Mucosa of descending colon (tissue), 3 donors: Measurements from ENCODE around the gene ERBB4. TPM values are rescaled to one million over a fixed set of nuclear protein-coding genes. Genes with fewer than 3 reads are reported as not detected.

Source experiments
- ATAC-seq: fragments of 200-7000 bp; cut with Tn5 transposase; one replicate; pipeline ENCODE4 v1.9.1; 2020; ENCODE audit warnings: mild to moderate bottlenecking, moderate library complexity
- DNase-seq, 3 donors: peaks; one replicate each; pipeline ENCODE4 v3.0.0-alpha.2; 2020
- H3K36me3 ChIP-seq: fragments of 200-600 bp; one replicate; pipeline ENCODE4 v1.8.0; 2021; ENCODE audit warnings: low read depth, mild to moderate bottlenecking
- H3K4me1 ChIP-seq: fragments of 200-600 bp; one replicate; pipeline ENCODE4 v1.8.0; 2021; ENCODE audit warnings: low read depth, mild to moderate bottlenecking
- H3K4me3 ChIP-seq: fragments of 200-600 bp; one replicate; pipeline ENCODE4 v1.8.0; 2021; ENCODE audit warnings: mild to moderate bottlenecking
- H3K9me3 ChIP-seq: fragments of 200-600 bp; one replicate; pipeline ENCODE4 v1.8.0; 2021; ENCODE audit warnings: mild to moderate bottlenecking
- intact Hi-C, 2 donors: fragments of 100-400 bp; cut with DNase I in 1 of 2; cut with micrococcal nuclease in 1 of 2; formaldehyde crosslinking; loops; one replicate each; pipeline versions ENCODE4 v1.11.0 to v1.11.1; 2022; cut with DNase I, micrococcal nuclease
- microRNA-seq: library from miRNA; unstranded; fragments of <30 nt; microRNA quantifications from one replicate; pipeline ENCODE4, GENCODE V29; 2019
- total RNA-seq, 3 donors: library from RNA; stranded (reverse); fragmentation: NEBNext Ultra II Directional in 2 of 3; extraction: Animal tissue kit (Norgen Biotek cat#: 25700) in 2 of 3; gene quantifications; one replicate each; pipeline versions ENCODE4 v1.2.1 to v1.2.4, GENCODE V29; 2021 to 2023
- TF ChIP-seq, protein P1 (sequence below): fragments of 200-600 bp; IDR thresholded peaks from one replicate; pipeline ENCODE4 v1.8.0; 2022; ENCODE audit warnings: antibody characterized with exemption, mild to moderate bottlenecking
- donor health status: DM: no; HTN: no; CAD: no; lungs with moderate emphysema.
- donor health status: DM: no; HTN: no; CAD: no.
- donor health status: DM: no; HTN: yes; CAD: no.

ERBB4 gene
- total RNA-seq, 3 donors from 2014 or later = 0.05 to 0.25 TPM; not detected in 1

GRCh38 chr2:211329882-211330281, 1208.7 kb downstream of the ERBB4 start:
- intact Hi-C loops = no loop called here
- H3K36me3 ChIP-seq = no peaks in the 10 kb centered on the region
- ATAC-seq (no peak), DNase-seq (no peak)
- TF ChIP-seq, protein P1, sequence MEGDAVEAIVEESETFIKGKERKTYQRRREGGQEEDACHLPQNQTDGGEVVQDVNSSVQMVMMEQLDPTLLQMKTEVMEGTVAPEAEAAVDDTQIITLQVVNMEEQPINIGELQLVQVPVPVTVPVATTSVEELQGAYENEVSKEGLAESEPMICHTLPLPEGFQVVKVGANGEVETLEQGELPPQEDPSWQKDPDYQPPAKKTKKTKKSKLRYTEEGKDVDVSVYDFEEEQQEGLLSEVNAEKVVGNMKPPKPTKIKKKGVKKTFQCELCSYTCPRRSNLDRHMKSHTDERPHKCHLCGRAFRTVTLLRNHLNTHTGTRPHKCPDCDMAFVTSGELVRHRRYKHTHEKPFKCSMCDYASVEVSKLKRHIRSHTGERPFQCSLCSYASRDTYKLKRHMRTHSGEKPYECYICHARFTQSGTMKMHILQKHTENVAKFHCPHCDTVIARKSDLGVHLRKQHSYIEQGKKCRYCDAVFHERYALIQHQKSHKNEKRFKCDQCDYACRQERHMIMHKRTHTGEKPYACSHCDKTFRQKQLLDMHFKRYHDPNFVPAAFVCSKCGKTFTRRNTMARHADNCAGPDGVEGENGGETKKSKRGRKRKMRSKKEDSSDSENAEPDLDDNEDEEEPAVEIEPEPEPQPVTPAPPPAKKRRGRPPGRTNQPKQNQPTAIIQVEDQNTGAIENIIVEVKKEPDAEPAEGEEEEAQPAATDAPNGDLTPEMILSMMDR = no peak
- H3K4me3 ChIP-seq = no peak overlapping the region
- no peaks in the 10 kb centered on the region for H3K9me3 ChIP-seq
- no peaks in the 10 kb centered on the region for H3K4me1 ChIP-seq

DNA sequence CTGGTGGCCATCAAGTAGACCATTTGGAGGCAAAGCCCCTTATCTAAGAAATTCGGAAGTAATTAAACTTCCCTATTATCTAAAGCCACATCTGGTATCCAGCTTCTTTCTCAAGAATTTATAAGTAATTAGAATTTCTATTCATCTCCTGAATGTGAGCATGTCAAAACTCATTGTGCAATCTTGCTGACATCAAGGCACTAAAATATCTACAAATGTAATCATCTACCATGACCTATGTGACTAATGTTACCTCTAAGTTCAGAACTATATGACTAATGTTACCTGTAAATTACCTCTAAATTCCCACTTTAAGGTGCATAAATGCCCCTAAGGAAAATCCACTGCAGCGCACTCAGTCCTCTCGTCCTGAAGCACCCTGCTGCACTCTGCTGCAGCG, 1209.2 kb downstream of the ERBB4 start:
- DNase-seq (no peak), ATAC-seq (no peak)
- Histone ChIP-seq H3K4me1 (no peaks in the 10 kb centered on the region), H3K4me3 (no peak overlapping the region), H3K9me3 (no peaks in the 10 kb centered on the region), H3K36me3 (no peaks in the 10 kb centered on the region)
- TF ChIP-seq, protein P1 = no peak
- intact Hi-C loops = no loop called here

DNA sequence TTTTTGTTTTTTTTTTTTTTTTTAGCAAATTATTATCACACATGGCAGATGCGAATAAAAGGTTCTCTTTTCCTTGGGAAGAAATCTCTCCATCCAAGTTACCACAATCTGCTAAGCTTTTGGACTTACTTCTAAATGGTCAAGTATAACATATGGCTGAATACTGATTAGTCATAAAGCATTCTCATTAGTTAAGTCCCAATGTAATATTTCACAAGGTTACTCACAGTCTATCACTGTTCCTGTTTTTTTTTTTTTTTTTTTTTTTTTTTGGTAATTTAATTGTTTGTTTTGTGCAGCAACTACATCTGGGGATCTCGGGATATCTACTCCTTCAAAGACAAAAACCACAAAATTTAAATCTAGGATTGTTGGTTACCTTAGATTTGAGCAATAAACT, 1210.5 kb downstream of the ERBB4 start:
- Histone ChIP-seq H3K4me3 (no peak overlapping the region), H3K9me3 (no peaks in the 10 kb centered on the region), H3K36me3 (no peaks in the 10 kb centered on the region), H3K4me1 (no peaks in the 10 kb centered on the region)
- DNase-seq = no peak
- TF ChIP-seq, protein P1 = no peak
- ATAC-seq = no peak
- intact Hi-C loops = no loop called here

Small RNAs within 50 kb of the gene (microRNA-seq; reads per million reads assigned to microRNA genes)
- gene MIR548F2 = not detected
